Fibroblast of villous mesenchyme (primary cell): Measurements from ENCODE around the gene PCDH15. TPM values are rescaled to one million over a fixed set of nuclear protein-coding genes. Genes with fewer than 3 reads are reported as not detected.

Experiments used
- DNase-seq: peaks from one replicate; pipeline ENCODE4 v3.0.0-alpha.2; 2010; ENCODE audit warnings: low read depth
- H3K4me3 ChIP-seq: 2 replicates; pipeline ENCODE4 v1.5.1; 2011; ENCODE audit warnings: low read depth, mild to moderate bottlenecking, low read length
- CTCF ChIP-seq: IDR thresholded peaks from 2 replicates; pipeline ENCODE4 v1.5.1; 2012; ENCODE audit warnings: low read depth, mild to moderate bottlenecking, low read length; ENCODE audit not compliant: insufficient read depth
- total RNA-seq: library from RNA; depleted of rRNA; stranded (reverse); fragments of >200 nt; gene quantifications from 2 replicates; pipeline ENCODE4 v1.2.3, GENCODE V29; 2012

Gene PCDH15
- total RNA-seq, 1 donor: not detected

DNA sequence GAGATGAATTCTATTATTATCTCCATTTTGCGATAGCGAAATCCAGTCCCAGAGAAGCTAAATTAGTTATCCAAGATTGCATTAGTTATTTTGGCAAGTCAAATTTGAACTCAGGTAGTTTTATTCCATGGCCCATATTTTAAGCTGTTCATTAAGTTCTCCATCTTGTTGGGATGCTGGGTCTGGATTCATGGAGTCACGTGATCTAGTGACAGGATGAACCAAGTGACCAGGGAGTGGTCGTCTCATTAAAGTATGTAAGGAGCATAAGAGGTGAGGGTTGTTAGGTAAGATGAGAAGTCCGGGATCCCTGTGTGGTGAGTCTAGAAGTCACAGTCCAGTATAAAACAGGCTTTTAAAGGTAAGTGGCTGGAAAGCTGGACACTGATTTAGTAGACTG, 740.5 kb downstream of the PCDH15 start:
- H3K4me3 ChIP-seq: no peak overlapping the region
- DNase-seq: no peak
- no peak for TF ChIP-seq CTCF

GRCh38 chr10:54057357-54057756, 743.7 kb downstream of the PCDH15 start:
- no peak overlapping the region for H3K4me3 ChIP-seq
- no peak for TF ChIP-seq CTCF
- DNase-seq: no peak

- no peak for DNase-seq
Measured at GRCh38 chr10:54026340-54026739, 774.7 kb downstream of the PCDH15 start.

DNA sequence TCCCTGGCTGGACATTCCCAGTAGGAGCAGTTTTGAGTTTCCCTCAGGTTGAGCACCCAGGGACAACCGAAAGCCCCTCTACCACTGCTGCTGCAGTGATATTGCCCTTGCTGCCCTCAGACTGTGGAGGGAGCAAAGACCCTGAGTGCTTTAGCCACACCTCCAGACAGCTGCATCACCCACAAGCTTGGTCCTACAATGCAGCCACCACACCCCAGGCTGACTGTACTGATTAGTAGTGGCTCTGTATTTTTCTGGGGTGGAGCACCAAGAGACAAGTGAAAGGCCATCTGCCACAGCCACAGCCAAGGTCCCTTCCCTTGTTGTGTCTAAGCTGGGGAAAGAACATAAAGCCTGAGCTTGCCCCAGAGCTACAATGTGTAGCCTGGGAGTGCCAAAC, 789.9 kb downstream of the PCDH15 start:
- no peak overlapping the region for H3K4me3 ChIP-seq
- no peak for DNase-seq
- no peak for TF ChIP-seq CTCF

More at GRCh38 chr10:54026340-54026739, 774.7 kb downstream of the PCDH15 start:
- TF ChIP-seq CTCF: no peak
- H3K4me3 ChIP-seq: no peak overlapping the region

DNA sequence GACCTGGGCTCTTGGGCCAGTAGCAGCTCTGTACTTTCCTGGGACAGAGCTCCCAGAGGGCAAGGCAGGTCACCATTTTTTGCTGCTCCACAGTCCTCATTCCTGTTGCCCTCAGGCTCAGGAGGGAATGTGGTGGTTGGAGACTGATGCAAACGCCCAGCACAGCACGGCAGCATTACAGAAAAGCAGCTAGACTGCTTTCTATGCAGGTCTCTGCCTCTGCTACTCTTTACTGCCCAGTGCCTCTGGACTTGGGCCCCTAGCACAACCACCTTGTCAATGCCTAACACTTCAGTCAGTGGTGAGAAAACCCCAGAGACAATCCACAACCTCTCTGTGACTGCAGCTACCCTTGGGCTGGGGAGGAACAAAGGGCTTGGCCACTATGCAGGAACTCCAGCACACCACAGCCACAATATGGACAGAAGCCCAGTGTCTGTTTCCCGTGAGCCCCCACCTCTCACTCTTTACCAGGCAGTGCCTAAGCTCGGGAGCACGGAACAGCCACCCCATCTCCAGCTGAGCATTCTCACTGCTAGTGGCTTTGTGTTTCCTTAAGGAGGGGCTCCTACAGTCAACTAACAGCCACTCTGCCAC, 790.6 kb downstream of the PCDH15 start:
- no peak overlapping the region for H3K4me3 ChIP-seq
- TF ChIP-seq CTCF: no peak
- DNase-seq: no peak

DNA sequence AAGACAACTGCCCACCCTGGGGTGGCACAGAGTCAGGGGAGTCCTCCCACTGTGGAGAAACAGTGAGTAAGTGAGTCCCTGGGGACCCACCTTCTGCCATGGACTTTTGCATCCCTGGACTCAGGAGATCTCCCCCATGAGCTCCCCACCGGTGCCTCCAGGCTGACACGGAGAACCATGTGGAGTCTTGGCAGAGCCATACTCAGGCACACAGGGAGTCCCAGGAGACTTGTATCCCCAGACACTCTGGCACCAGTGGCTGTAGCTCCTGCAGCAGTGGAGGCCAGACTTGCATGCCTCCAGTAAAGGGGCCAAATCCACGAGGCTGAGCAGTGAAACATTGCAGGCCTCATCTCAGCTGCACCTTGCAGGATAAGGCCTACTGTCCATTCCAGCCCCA, 791.4 kb downstream of the PCDH15 start:
- no peak for DNase-seq
- H3K4me3 ChIP-seq: no peak overlapping the region
- no peak for TF ChIP-seq CTCF

GRCh38 chr10:54002077-54002476, 799.0 kb downstream of the PCDH15 start:
- DNase-seq: no peak
- no peak for TF ChIP-seq CTCF
- H3K4me3 ChIP-seq: no peak overlapping the region
